GM13976 (cell line): ENCODE measurements around the gene SLC5A8.

Experiments
- DNase-seq: peaks from one replicate; pipeline ENCODE4 v3.0.0; 2012; ENCODE audit warnings: low spot score
- CTCF ChIP-seq: IDR thresholded peaks from 2 replicates; pipeline ENCODE4 v1.5.1; 2012; ENCODE audit warnings: borderline replicate concordance, mild to moderate bottlenecking; ENCODE audit not compliant: insufficient read depth; ENCODE audit errors: extremely low read depth, missing control alignments, control extremely low read depth
- in situ Hi-C: fragments of 300-500 bp; cut with MboI; formaldehyde crosslinking; loops from one replicate; pipeline ENCODE4 v1.12.0; 2022; ENCODE audit warnings: low sequenced_read_pairs, mixed read lengths, inconsistent platforms; ENCODE audit not compliant: unreplicated experiment

Gene SLC5A8

GRCh38 chr12:101127521-101128219 is 82.4 kb downstream of the SLC5A8 start:
- no peak for DNase-seq
- TF ChIP-seq CTCF = no peak
- in situ Hi-C loops = no loop called here

GRCh38 chr12:101117842-101118241 is 92.2 kb downstream of the SLC5A8 start:
- in situ Hi-C loops = no loop called here
- no peak for TF ChIP-seq CTCF
- DNase-seq = no peak

GRCh38 chr12:101116911-101117310 is 93.1 kb downstream of the SLC5A8 start:
- no peak for TF ChIP-seq CTCF
- in situ Hi-C loops = no loop called here
- DNase-seq = no peak

GRCh38 chr12:101115326-101115725 is 94.7 kb downstream of the SLC5A8 start:
- in situ Hi-C loops = no loop called here
- no peak for TF ChIP-seq CTCF
- no peak for DNase-seq

- in situ Hi-C loops = no loop called here
- no peak for TF ChIP-seq CTCF
Measured at GRCh38 chr12:101111441-101111840, 98.6 kb downstream of the SLC5A8 start.

GRCh38 chr12:101110866-101111265 is 99.2 kb downstream of the SLC5A8 start:
- in situ Hi-C loops = no loop called here
- DNase-seq = no peak
- no peak for TF ChIP-seq CTCF

More at GRCh38 chr12:101111441-101111840, 98.6 kb downstream of the SLC5A8 start:
- DNase-seq = no peak
